ENCODE results near the gene PGPEP1.
"Not testable (repeated sequence)": the region's sequence is repeated elsewhere in the genome, so short reads cannot be mapped to it uniquely, and the experiment has no call there.

PGPEP1 gene

DNA sequence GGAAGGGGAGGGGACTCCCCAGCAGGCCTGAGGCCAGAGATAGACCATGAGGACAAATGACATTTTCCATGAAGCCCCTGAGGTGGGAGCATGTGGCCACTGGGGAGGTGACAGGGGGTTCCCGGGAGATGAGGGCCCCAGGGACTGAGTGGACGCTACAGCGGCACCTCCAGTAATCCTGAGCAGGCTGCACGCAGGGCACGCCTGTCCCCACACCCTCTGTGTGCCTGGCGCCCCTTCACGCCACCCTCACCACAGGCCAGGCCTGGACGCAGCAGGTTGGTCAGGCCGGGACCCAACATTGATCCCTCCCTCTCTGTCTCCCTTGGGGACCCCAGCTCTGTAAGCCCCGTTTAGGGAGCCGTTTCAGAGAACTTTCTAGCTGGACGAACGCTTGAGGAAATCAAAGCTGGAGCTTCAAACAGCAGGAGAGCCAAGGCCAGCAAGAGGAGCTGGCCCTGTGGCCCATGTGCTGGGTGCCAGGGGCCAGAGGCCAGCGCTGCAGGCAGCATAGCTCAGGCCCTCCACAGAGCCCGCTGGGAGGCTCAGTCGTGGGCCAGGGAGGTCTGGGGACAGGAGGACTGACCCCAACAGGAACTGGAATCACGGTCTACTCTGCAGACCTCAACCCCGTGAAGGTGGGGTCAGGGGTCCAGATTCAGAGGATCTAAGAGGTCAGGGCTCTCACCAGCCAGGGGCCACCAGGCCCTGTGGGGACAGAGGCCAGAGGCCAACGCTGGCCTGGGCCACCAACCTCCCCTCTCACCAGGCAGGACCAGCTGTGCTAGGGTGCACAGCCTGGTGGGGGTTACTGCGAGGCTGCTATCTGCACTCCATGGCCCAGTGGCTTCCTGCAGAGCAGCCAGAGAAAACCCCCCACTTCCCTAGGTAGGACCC, 32.1 kb upstream of the PGPEP1 start:
- FAIRE-seq (no peak), DNase-seq (ENCODE audit: low spot score) (no peak)

DNA sequence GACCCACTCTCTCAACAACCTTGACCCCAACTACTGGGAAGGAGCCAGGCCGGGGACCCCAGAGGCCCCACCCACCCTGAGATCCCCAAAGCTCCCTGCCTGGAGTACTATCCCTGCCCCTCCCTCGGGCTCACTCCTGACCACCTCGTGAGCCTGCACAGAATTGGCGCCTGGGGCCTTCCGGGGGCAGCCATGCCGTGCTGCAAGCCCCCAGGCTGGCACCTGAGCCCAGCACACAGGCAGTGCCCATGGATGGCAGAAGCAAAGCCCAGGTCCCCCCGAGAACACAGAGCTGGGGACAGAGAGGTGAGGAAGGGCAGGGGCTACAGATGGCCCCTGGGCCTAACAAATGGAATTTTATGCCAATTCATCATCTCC, 31.5 kb upstream of the PGPEP1 start:
- DNase-seq (ENCODE audit: low spot score) = no peak

DNA sequence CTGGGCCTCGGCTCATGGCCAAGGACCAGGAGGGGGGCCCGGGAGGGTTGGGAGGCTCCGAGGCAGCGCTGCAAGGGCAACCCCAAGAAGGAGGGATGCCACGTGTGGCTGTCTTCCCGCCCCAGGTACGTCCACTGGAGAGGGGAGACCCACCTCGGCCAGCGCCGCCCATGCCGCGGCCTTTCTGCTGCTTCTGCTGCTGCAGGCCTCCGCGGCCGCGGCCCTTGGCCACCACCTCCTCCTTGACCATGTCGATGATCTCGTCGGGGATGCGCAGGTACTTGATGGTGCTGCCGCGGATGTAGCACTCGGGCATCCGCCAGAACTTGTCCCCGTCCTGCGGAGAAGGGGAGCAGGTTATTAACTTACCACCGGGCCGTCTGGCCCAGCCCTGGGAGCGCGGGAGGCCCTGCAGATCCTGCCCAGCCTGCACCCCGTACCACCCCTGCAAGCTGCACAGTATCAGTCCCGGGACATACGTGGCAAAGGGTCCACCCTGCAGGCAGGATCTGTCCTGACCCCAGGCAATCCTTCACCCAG, 30.8 kb upstream of the PGPEP1 start:
- FAIRE-seq (no peak), DNase-seq (ENCODE audit: low spot score) (no peak)

More for the DNA sequence above, 31.5 kb upstream of the PGPEP1 start:
- no peak for FAIRE-seq

DNA sequence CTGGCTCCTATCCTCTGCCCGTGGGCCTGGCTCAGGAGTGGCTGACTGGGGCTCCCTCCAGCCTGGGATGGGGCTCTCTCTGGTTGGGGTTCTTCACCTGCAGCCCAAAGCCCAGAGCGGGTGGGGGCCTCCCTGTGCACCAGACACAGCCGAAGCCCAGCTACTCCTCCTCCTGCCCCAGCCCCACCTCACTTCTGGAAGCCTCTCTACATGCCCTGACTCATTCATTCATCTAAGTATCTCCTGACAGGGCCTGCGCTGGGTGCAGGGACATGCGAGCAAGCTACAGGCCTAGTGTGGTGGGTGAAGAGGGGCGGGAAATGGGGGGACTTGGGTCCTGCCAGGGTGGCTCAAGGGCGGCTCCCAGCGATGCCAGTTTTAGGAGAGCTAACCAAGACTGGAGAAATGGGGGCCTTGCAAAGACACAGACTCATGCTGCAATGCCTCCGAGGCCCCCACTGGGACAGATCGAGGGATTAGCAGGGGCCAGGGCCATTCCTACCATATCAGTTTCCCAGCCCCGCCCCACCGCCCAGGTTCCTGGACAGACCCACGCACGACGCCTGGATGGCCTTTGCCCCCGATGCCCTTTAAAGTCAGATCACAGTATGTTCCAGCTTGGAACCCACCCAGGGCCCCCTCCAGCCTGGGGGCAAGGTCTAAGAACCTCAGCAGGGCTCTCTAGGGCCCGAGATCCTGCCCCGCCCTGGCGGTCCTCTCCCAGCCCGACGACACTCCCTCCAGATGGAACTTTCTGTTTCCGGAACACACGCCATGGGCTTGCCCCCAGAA, 30.1 kb upstream of the PGPEP1 start:
- no peak for DNase-seq (ENCODE audit: low spot score)
- no peak for FAIRE-seq

DNA sequence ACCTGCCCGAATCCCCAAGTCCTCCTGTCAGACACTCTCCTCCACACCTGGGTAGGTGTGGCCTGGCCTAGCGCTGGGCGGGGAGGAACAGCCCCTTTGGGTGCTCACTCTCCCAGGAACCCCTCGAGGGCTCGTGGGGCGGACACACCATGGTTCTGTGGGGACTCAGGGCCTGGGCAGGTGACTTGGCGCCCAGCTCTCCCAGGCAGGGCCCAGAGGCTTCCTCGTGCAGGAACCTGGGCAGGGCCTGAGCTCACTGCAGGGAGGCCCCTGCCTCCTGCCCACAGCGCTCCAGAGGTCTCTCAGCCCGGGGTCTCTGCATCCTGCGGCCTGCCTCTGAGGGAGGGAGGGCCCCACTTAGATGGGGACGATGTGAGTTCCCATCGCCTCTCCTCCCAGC, 29.4 kb upstream of the PGPEP1 start:
- FAIRE-seq (no peak), DNase-seq (ENCODE audit: low spot score) (no peak)

DNA sequence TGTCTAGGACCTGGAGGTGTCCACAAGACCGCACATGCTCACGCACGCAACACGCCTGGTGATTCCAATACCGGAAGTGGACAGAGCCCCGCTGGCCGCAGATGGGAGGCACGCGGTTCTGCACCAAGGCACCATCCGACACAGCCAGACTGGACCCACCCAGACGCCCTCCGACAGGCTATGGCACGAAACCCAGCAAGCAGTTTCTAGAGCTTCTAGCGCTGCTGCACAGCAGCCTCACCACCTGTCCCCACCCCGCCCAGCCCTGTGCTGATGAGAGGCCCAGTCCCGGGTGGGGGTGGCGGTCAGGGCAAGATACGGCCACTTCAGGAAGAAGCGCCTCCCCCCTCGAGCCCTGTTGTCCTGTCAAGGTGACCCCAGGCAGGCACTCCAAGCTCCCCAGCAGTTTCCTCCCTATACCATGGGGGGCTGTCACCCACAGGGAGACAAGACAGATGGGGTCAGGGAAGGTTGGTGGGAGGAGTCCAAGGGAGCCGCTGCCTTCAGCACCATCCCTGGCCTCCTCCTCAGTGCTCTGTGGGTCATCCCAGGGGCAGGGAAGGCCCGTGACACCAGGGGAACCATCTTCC, 28.8 kb upstream of the PGPEP1 start:
- DNase-seq (ENCODE audit: low spot score) (no peak), FAIRE-seq (no peak)

DNA sequence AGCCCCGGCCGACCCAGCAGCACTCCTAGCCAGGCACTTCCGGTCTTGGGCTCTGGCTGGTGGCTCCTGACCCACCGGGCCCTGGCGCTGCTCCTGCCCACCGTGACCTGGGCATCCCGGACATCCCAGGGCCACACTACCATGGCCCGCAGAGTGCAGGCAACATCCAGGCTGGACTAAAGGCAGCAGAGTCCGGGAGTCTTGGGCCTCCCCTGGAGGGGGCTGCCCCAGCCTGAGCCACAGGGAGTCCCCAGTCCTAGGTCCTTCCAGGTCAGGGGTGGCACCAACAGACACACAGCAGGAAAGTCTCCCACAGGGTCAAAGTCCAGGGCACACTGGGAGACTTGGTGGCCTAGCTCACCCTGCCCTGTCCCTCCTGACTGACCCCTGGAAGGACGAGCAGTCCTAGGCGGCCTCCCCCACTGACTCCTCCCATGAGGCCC, 28.3 kb upstream of the PGPEP1 start:
- DNase-seq (ENCODE audit: low spot score) (no peak), FAIRE-seq (no peak)

DNA sequence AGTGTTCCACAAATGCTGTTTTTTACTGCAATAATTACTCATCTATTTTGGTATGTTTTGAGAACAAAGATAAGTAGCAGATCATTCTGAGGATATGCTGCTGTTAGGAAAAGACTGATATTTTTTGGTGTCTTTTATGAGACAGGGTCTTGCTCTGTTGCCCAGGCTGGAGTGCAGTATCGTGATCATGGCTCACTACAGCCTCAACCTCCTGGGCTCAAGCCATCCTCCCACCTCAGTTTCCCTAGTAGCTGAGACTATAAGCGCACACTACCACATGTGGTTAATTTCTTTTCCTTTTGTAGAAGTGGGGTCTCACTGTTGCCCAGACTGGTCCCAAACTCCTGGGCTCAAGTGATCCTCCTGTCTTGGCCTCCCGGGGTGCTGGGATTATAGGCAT, 27.0 kb upstream of the PGPEP1 start:
- no peak for FAIRE-seq

DNA sequence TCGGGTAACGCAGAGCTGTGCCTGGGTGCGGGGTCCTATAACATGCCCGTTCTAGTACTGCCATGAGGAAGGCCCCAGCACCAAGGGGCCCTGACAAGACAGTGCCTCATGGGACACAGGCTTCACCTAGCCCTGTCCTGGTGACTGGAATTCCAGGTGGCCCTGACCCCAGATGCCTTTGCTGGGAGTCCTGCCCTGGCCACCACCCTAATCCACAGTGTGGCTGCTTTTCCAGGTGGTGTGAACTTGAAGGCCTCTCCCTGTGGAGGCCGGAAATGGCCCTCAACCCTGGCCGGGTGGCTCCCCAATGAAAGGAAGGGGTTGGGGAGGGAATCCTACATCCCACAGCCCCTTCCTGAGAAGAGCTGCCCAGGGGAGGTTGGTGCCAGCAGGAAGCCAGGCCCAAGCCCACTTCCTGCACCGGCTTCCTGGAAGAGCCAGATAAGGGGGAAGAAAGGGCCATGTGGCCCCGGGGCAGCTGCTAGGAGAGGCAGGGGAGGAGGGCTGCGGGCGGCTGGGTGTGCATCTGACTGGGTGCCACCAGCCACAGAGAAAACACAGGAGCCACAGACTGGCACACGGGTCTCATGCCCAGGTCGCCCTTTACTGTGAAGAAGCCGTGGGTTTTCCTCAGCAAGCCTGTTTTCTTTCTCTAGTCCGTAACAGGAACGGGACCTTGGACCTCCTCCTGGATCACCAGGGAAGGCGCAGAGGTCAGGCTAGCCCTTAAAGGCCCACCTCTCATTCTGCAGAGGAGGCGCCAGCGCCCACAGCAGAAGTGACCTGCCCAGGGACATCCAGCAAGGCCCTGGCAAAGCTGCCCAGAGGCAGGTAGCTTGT, 22.2 kb upstream of the PGPEP1 start:
- DNase-seq (ENCODE audit: low spot score) = no peak

More for the DNA sequence above, 27.0 kb upstream of the PGPEP1 start:
- DNase-seq (ENCODE audit: low spot score) = no peak

DNA sequence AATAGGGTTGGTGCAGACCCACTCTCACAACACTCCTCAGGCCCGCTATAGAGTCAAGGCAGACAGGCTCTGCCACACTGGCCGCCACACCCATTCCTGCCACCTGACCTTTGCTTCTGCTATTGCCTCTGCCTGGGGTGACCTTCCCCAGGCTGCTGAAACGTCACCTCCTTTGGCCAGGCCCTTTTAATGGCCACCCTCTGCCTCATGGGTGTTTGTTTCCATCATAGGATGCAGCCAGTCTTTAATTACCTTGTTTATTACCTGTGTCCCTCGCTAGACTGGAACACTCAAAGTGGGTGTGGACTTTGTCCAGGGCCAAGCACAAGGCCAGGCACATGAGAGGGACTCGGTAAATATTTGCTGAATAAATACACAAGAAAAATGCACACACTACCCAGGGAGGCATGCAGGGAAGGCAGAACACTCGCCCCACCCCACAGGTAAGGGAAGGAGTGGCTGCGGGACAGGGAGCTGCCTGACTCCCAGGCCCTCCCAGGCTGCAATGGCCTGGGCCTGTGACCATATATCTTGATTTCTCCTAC, 20.7 kb upstream of the PGPEP1 start:
- DNase-seq (ENCODE audit: low spot score) = no peak
- no peak for FAIRE-seq

More for the DNA sequence above, 22.2 kb upstream of the PGPEP1 start:
- no peak for FAIRE-seq

DNA sequence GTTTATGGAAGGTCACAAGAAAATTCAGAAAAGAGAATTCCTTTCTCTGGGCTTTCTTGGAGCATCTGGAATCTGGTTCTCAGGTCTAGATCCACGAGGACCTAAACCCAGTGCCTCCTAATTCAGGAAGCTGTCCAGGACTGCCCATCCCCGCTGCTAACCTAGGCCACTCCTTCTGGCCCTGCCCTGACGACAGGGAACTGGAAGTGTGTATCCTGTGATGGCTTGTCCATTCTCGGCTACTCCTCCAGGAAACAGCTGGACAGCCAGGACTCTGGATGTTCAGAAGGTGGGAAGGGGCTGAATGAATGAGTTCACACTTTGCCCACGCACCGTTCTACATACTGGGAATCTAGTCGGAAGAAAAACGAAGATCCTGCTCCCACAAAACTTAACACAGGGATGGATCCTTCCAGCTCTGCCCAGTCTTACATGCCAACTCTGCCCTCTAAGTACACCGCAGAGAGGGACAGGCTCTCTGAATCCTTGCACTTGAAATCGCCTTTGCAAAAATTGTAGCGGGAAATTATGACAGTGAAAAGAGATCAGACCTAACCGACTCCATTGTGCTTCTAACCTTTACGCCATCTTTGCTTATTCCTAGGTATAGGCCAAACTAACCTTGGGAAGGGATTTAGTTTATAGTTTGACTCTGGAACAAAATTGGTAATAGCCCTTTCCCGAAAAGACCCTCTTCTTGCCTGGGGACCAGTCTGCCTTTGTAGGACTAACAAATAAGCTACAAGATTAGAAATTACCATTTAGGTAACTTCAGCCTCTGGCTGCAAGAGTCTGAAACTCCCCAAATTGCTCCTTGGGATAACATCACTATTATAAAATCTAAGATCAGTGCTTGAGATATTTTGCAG, 19.3 kb upstream of the PGPEP1 start:
- no peak for FAIRE-seq
- no peak for DNase-seq (ENCODE audit: low spot score)

DNA sequence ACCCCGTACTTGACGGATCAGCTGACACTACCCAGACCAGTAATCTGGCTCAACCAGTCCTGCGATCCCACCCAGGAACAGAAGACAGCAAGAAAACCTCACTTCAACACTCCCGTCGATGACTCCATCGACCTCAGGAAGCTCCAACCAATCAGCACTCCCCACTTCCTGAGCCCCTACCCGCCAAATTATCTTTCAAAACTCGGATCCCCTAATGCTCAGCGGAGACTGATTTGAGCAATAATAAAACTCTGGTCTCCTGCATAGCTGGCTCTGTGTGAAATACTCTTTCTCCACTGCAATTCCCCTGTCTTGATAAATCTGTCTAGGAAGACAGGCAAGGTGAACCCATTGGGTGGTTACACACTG, 18.7 kb upstream of the PGPEP1 start:
- FAIRE-seq (no peak), DNase-seq (ENCODE audit: low spot score) (no peak)

DNA sequence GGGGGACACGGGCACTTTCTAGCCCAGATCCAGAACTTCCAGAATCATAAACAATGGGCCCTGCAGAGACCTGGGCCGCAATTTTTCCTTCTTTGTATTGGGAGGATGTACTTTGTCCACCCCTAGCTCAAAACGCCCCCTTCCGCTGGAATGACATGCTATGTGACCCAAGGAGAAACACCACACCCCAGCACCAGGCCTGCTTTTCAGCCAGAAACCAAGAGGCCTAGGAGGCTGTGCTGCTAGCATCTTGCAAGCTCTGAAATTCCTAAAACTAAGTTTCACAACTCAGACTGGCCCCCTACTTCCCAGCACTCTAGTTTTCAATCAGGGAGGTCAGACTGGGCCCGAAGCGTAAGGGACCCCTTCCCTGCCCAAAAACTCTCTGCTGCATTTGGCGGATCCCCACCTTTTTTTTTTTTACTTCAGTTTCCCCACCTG, 18.1 kb upstream of the PGPEP1 start:
- FAIRE-seq (no peak), DNase-seq (ENCODE audit: low spot score) (peak; percentile 44)

DNA sequence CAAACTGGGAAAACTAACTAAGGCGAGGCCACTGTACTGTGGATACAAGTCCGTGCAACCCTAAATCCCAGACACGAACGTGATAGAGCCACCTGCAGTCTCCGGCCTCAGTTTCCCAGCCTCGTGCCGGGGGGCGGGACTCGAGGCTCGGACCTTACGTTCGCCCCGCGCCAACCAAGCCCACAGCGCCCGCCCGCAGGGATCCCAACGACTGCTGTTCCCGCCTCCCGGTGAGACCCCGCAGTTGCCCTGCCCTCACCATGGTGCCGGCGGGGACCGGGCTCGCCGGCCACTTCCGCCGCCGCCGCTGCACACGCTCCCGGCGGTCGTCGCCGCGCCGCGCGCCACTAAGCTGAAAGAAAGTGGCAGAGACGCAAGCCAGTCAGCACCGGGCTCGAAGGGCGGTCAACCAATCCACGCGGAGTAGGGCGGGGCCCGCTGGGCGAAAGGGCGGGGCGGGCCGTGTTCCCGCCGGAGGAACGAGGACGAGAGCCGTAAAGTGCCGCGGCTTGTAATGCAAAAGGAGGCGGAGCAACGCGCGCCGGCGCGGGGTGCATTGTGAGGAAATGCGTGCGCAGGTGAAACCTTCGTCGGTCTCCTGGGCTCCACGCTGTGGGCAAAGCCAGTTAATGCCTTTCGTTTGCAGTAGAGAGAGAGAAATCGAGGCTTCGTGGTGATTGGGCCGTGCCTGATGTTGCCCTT, 17.5 kb upstream of the PGPEP1 start, which contains the start of gene LSM4:
LSM4 (minus strand) TSS at position 318 of the 702 bp plus-strand sequence; CDS start at position 262, 56 bp downstream.
- peak; percentile 92 for DNase-seq (ENCODE audit: low spot score)
- FAIRE-seq = peak; percentile 69

DNA sequence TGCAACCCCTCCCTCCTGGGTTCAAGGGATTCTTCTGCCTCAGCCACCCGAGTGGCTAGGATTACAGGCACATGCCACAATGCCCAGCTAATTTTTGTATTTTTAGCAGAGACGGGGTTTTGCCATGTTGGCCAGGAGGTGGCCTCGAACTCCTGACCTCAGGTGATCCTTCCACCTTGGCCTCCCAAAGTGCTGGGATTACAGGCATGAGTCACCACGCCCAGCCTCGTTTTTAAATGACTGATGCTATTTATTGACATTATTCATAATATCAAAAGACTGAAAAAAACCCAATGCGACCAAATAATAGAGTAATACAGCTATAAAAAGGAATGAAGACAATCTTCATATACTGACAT, 16.0 kb upstream of the PGPEP1 start:
- FAIRE-seq; DNase-seq (ENCODE audit: low spot score): not testable (repeated sequence)

DNA sequence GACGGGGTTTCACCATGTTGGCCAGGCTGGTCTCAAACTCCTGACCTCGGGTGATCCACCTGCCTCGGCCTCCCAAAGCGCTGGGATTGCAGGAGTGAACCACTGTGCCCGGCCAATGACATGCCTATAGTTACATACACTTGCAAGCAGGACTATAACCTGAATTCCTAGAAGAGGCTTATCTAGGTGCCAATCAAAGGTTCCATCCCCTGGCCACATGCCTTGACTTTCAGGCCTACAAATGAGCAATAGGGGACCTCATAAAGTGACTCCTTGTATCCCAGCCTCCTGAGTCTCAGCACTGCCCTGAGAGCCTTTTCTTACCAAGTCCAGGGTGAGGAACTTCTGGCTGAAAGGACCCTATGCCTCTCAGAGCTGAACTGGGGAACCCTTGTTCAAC, 13.6 kb upstream of the PGPEP1 start:
- FAIRE-seq = no peak
- DNase-seq (ENCODE audit: low spot score) = no peak

DNA sequence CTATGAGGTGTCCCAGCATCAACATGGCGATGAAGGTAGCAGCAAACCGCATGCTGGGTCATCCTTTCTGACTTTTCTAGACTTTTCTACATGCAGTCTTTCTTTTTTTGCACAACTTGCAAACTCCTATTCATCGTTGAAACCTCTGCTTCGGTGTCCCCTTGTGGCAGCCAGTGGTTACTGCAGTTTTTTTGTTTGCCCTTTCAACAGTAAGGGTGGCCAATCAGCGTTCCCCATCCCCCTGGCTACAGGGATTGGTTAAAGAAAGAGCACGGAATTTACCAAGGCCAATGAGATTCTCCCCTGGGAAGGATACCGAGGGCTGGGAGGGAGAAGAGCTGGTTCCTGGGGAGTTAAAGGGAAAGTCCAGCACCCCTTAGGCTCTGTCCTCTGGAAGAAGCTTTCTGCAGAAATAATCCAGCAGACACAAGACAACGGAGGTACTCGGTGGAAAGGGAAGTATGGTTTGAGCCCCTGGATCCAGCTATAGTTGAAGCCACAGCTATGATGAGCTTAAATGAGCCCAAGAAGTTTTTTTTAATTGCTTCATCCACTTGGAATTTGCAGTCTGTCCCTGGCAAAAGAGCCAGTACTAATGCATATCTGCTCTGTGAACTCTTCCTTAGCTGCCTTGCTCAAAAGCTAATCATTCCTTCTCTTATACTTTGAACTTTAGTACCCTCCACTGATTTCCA, 11.9 kb upstream of the PGPEP1 start:
- DNase-seq (ENCODE audit: low spot score) = peak; percentile 89
- FAIRE-seq = peak; percentile 92

DNA sequence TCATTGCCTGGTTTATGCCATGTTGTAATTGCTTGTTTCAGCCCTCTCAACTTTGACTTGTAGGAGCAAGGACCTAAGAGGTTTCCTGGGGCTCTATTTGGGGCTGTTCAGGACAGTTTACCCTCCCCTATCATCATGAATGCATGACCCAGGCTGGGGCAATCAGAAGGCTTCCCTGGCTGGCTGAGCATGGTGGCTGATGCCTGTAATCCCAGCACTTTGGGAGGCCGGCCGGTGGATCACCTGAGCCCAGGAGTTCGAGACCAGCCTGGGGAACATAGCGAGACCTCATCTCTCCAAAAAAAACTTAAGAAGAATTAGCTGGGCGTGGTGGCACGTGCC, 11.4 kb upstream of the PGPEP1 start:
- DNase-seq (ENCODE audit: low spot score) (no peak), FAIRE-seq (no peak)
